SK-N-MC (cell line): ENCODE results near the gene FBXO44.

Experiments used
- EZH2 ChIP-seq: fragments of 200-600 bp; sonication (generic); IDR thresholded peaks from one replicate; pipeline ENCODE4 v1.6.1; 2017; ENCODE audit warnings: antibody characterized with exemption
- FOXP2 ChIP-seq: optimal IDR thresholded peaks from 2 replicates; pipeline ENCODE3; 2011; ENCODE audit warnings: mild to moderate bottlenecking, moderate library complexity; ENCODE audit not compliant: insufficient read depth; ENCODE audit errors: extremely low read length, control extremely low read depth
- POLR2AphosphoS5 ChIP-seq: IDR thresholded peaks from 2 replicates; pipeline ENCODE4 v1.6.1; 2012; ENCODE audit warnings: mild to moderate bottlenecking, low read depth, low read length, borderline replicate concordance

DNA sequence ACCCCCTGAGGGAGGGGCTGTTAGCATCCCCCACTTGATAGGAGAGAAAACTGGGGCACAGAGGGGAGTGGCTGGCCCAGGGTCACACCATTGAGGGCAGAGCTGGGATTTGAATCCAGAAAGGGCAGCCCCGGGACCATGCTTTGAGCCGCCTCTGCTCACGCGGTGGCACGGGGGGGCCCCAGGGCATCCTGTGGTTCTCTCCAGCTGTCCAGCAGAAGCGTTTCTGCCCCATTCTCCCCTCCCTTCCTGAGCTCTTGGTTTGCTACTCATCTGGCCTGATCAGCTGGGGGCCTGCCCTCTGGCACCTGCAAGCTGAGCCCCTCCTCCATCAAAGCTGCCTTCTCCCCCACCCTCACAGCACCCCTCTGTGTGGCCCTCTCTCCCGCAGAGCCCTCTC lies 37.9 kb upstream of the FBXO44 start:
- TF ChIP-seq POLR2AphosphoS5 (no peak), FOXP2 (no peak), EZH2 (no peak)
